K562 (cell line): ENCODE data around the gene CS. TPM values are rescaled to one million over a fixed set of nuclear protein-coding genes. Genes with fewer than 3 reads are reported as not detected.

Experiments used
- ARID2 ChIP-seq: fragments of 450-650 bp; IDR thresholded peaks from 2 replicates; pipeline ENCODE4 v1.6.1; 2017; ENCODE audit warnings: antibody characterized with exemption, mild to moderate bottlenecking
- FOXA3 ChIP-seq, 2 experiments: fragments of 450-650 bp in 1 of 2; sonication (generic) in 1 of 2; formaldehyde crosslinking; IDR thresholded peaks in 1 of 2; conservative IDR thresholded peaks in 1 of 2; 2 replicates each; pipeline versions ENCODE4 v1.4.0 to v1.8.0; 2020 to 2022; ENCODE audit warnings: mild to moderate bottlenecking in 2 of 2, missing genetic modification reagents in 1 of 2
- HLTF ChIP-seq: fragments of 450-650 bp; IDR thresholded peaks from 2 replicates; pipeline ENCODE4 v1.6.1; 2016
- MAFK ChIP-seq: IDR thresholded peaks from 2 replicates; pipeline ENCODE4 v1.6.1; 2011; ENCODE audit warnings: low read length, improper control_type of control experiment
- MED1 ChIP-seq: sonication (generic); formaldehyde crosslinking; IDR thresholded peaks from 2 replicates; pipeline ENCODE4 v1.8.1; 2023; ENCODE audit warnings: missing genetic modification reagents, borderline replicate concordance
- NFATC3 ChIP-seq: fragments of 450-650 bp; IDR thresholded peaks from 2 replicates; pipeline ENCODE4 v1.6.1; 2017; ENCODE audit warnings: mild to moderate bottlenecking
- NONO ChIP-seq, 2 experiments: fragments of 200-400 bp in 1 of 2; fragments of 450-650 bp in 1 of 2; formaldehyde crosslinking in 1 of 2; IDR thresholded peaks; 2 replicates each; pipeline ENCODE4 v1.6.1; 2017; ENCODE audit warnings: low read depth in 2 of 2, mild to moderate bottlenecking in 2 of 2, moderate library complexity in 2 of 2, low read length in 1 of 2
- PML ChIP-seq: IDR thresholded peaks from 2 replicates; pipeline ENCODE4 v1.6.1; 2012; ENCODE audit warnings: low read length, inconsistent platforms
- RFX1 ChIP-seq: fragments of 450-650 bp; IDR thresholded peaks from 2 replicates; pipeline ENCODE4 v1.6.1; 2016; ENCODE audit warnings: mild to moderate bottlenecking, moderate library complexity
- RNF2 ChIP-seq: sonication (generic); IDR thresholded peaks from 2 replicates; pipeline ENCODE4 v1.6.1; 2016
- SREBF1 ChIP-seq: fragments of 150-350 bp; IDR thresholded peaks from 2 replicates; pipeline ENCODE4 v1.6.1; 2014; ENCODE audit warnings: antibody characterized with exemption, low read depth, low read length, borderline replicate concordance
- TAF15 ChIP-seq: fragments of 200-400 bp; formaldehyde crosslinking; IDR thresholded peaks from 2 replicates; pipeline ENCODE4 v1.6.1; 2017; ENCODE audit warnings: mild to moderate bottlenecking, low read depth, low read length, moderate library complexity
- THRAP3 ChIP-seq: fragments of 450-650 bp; IDR thresholded peaks from 2 replicates; pipeline ENCODE4 v1.6.1; 2016; ENCODE audit warnings: mild to moderate bottlenecking, inconsistent platforms, borderline replicate concordance
- ZFP36 ChIP-seq: fragments of 150-350 bp; IDR thresholded peaks from 2 replicates; pipeline ENCODE4 v1.6.1; 2018; ENCODE audit warnings: low read length, low read depth; ENCODE audit not compliant: partially characterized antibody
- ZKSCAN3 ChIP-seq: fragments of 250-450 bp; sonication (Bioruptor Pico); IDR thresholded peaks from 2 replicates; pipeline ENCODE4 v1.4.0; 2020
- ZNF133 ChIP-seq: fragments of 250-450 bp; sonication (Bioruptor Pico); IDR thresholded peaks from 2 replicates; pipeline ENCODE4 v1.4.0; 2020; ENCODE audit warnings: mild to moderate bottlenecking
- ZNF76 ChIP-seq: fragments of 250-450 bp; sonication (Bioruptor Pico); IDR thresholded peaks from 2 replicates; pipeline ENCODE4 v1.4.0; 2020; ENCODE audit warnings: mild to moderate bottlenecking, moderate library complexity, borderline replicate concordance
- polyA plus RNA-seq, 8 experiments: library from polyadenylated mRNA; depleted of rRNA in 4 of 8; stranded (reverse) in 5 of 8; unstranded in 3 of 8; fragments of >200 nt; fragmentation: Nextera tagmentation in 2 of 8; fragmentation: Illumina TruSeq in 1 of 8; extraction: Ambion mirVana in 2 of 8; extraction: Trizol in 1 of 8; gene quantifications; 2 replicates each; pipeline versions ENCODE4 v1.2.1 to v1.2.3, GENCODE V29; 2011 to 2014; ENCODE audit warnings: inconsistent platforms in 1 of 8, missing spikeins in 1 of 8
- total RNA-seq, 7 experiments: library from RNA; depleted of rRNA in 6 of 7; stranded (reverse); fragments of >200 nt in 6 of 7; fragmentation: Illumina TruSeq in 2 of 7; extraction: Trizol in 2 of 7; gene quantifications; 2 replicates each; pipeline versions ENCODE4 v1.2.1 to v1.2.3, GENCODE V29; 2011 to 2021; ENCODE audit warnings: low replicate concordance in 1 of 7
- TF ChIP-seq, protein P1 (sequence below): fragments of 250-450 bp; sonication (Bioruptor Pico); IDR thresholded peaks from 2 replicates; pipeline ENCODE4 v1.5.0; 2021; ENCODE audit warnings: mild to moderate bottlenecking, borderline replicate concordance
- TF ChIP-seq, protein P2 (sequence below), 2 experiments: fragments of 450-650 bp; IDR thresholded peaks; 2 replicates each; pipeline ENCODE4 v1.6.1; 2016; ENCODE audit warnings: mild to moderate bottlenecking in 2 of 2, borderline replicate concordance in 1 of 2, low read depth in 1 of 2, moderate library complexity in 1 of 2

The CS gene
- total and polyA plus RNA-seq, 9 of the 15 experiments (the other 6 are each of a cell fraction or from before 2014, with no cell fraction given), result 99.9 to 390 (median 149) TPM

DNA sequence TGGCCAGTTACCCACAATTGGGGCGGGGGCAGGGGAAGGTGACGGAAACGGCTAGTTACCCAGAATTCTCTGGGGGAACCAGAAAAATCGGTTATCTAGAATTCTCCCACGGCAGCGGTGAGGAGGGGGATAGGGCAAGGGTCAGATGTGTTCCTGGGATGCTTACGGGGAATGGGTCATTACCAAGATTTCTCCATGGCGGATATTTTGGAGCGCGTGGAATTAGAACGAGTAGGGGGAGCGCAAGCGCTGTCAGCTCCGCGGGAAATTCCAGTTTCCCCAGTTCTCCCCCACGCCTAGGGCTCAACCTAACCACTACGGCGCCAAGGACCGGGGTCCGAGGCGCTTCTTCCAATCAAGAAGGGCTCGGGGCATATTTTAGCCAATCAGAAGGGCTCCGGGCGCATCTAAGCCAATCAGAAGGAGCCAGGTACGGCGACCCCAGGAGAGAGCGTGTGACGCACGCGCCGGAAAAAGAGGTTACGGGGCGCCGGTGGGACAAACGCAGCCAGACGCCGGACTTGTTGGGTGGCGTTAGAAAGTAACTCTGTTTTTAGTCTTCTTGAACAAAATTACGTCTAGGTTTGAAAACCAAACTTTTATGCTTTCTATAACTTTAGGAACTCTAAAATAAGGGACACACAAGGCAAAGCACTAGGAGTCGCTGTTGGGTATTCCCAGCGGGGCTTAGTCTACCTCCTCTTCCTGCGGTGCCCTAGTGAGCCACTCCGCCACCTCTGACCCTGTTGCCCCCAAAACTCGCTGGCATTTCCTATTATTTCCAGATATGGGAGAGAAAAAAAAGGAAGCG, 33.8 kb upstream of the CS start, which contains the start of gene PAN2 (continued):
- TF ChIP-seq ZNF133 (CRISPR knock-in tag), result no peak
- no peak for TF ChIP-seq MAFK
- no peak for TF ChIP-seq THRAP3
- TF ChIP-seq PML, result peak; percentile 75
- peak; percentile 37; the same call in 1 of the 2 replicates for TF ChIP-seq NFATC3
- peak in 1 of 2 experiments; percentile 91; a peak in 2 of 4 replicates for TF ChIP-seq NONO (IDR thresholded peaks at IDR 0.05; ENCODE audit: low read depth in 2 of 2, low read length in 1 of 2)
- TF ChIP-seq ZNF76, result no peak
- TF ChIP-seq RFX1, result no peak; the same call in 1 of the 2 replicates
- TF ChIP-seq, protein P1, sequence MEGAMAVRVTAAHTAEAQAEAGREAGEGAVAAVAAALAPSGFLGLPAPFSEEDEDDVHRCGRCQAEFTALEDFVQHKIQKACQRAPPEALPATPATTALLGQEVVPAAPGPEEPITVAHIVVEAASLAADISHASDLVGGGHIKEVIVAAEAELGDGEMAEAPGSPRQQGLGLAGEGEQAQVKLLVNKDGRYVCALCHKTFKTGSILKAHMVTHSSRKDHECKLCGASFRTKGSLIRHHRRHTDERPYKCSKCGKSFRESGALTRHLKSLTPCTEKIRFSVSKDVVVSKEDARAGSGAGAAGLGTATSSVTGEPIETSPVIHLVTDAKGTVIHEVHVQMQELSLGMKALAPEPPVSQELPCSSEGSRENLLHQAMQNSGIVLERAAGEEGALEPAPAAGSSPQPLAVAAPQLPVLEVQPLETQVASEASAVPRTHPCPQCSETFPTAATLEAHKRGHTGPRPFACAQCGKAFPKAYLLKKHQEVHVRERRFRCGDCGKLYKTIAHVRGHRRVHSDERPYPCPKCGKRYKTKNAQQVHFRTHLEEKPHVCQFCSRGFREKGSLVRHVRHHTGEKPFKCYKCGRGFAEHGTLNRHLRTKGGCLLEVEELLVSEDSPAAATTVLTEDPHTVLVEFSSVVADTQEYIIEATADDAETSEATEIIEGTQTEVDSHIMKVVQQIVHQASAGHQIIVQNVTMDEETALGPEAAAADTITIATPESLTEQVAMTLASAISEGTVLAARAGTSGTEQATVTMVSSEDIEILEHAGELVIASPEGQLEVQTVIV (CRISPR knock-in tag), result no peak
- no peak for TF ChIP-seq MED1 (CRISPR knock-in tag)
- TF ChIP-seq FOXA3 (CRISPR knock-in tag; conservative IDR thresholded peaks at IDR 0.05 in 1 of 2, IDR thresholded peaks at IDR 0.05 in 1 of 2), result no peak
- no peak for TF ChIP-seq ZKSCAN3 (CRISPR knock-in tag)
- TF ChIP-seq ZFP36, result no peak
- TF ChIP-seq, protein P2, sequence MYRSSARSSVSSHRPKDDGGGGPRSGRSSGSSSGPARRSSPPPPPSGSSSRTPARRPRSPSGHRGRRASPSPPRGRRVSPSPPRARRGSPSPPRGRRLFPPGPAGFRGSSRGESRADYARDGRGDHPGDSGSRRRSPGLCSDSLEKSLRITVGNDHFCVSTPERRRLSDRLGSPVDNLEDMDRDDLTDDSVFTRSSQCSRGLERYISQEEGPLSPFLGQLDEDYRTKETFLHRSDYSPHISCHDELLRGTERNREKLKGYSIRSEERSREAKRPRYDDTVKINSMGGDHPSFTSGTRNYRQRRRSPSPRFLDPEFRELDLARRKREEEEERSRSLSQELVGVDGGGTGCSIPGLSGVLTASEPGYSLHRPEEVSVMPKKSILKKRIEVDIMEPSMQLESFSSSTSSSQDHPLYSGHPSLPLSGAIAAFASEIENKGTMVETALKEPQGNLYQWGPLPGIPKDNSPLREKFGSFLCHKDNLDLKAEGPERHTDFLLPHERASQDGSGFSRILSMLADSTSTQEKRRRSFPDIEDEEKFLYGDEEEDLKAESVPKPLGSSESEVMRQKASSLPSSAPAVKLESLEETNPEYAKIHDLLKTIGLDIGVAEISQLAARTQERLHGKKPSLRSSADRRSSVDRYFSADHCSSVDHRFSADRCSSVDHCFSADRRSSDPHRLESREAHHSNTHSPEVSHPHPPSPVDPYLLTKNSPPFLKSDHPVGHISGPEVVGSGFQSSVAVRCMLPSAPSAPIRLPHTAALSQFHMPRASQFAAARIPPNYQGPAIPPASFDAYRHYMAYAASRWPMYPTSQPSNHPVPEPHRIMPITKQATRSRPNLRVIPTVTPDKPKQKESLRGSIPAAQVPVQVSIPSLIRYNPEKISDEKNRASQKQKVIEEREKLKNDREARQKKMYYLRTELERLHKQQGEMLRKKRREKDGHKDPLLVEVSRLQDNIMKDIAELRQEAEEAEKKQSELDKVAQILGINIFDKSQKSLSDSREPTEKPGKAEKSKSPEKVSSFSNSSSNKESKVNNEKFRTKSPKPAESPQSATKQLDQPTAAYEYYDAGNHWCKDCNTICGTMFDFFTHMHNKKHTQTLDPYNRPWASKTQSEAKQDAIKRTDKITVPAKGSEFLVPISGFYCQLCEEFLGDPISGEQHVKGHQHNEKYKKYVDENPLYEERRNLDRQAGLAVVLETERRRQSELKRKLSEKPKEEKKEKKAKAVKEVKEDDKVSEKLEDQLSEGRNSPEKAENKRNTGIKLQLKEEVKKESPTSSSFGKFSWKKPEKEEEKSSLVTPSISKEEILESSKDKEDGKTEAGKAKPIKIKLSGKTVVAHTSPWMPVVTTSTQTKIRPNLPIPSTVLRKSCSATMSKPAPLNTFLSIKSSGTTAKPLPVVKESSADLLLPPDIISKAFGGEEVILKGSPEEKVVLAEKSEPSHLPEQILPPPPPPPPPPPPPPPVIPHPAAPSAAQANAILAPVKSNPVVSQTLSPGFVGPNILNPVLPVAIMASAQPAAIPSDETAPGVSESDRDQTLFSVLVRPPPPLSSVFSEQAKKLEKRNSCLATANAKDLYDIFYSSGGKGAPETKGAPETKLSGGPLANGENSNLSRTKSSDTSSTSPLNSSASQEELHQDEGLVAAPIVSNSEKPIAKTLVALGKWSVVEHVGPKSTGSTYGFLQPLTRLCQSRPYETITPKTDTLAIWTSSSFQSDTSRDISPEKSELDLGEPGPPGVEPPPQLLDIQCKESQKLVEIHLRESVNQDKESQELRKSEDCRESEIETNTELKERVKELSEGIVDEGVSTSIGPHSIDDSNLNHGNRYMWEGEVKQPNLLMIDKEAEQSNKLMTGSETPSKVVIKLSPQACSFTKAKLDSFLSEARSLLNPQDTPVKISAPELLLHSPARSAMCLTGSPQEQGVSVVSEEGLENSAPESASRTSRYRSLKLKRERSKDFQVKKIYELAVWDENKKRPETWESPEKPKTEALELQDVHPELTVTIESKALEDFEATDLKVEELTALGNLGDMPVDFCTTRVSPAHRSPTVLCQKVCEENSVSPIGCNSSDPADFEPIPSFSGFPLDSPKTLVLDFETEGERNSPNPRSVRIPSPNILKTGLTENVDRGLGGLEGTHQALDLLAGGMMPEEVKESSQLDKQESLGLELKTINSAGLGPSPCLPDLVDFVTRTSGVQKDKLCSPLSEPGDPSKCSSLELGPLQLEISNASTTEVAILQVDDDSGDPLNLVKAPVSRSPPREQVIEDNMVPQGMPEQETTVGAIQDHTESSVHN (IDR thresholded peaks at IDR 0.05; ENCODE audit: borderline replicate concordance in 1 of 2, low read depth in 1 of 2), result no peak
- no peak for TF ChIP-seq HLTF
- no peak for TF ChIP-seq ARID2
- no peak for TF ChIP-seq TAF15
- TF ChIP-seq SREBF1, result peak; percentile 51; the same call in 1 of the 2 replicates
- TF ChIP-seq RNF2, result no peak
